Choroid plexus epithelial cell (primary cell): ENCODE data around the gene TECTB.
"Not testable (repeated sequence)": the region's sequence is repeated elsewhere in the genome, so short reads cannot be mapped to it uniquely, and the experiment has no call there.

Source experiments
- DNase-seq: peaks from one replicate; pipeline ENCODE4 v3.0.0-alpha.2; 2010; ENCODE audit warnings: low read depth
- H3K4me3 ChIP-seq: 2 replicates; pipeline ENCODE4 v1.5.1; 2011; ENCODE audit warnings: low read depth, mild to moderate bottlenecking, control low read depth, low read length, moderate library complexity
- TF ChIP-seq, protein P1 (sequence below): conservative IDR thresholded peaks from 2 replicates; pipeline ENCODE4 v1.5.1; 2011; ENCODE audit warnings: low read depth, mild to moderate bottlenecking, control low read depth, inconsistent platforms, low read length, moderate library complexity

Gene TECTB

DNA sequence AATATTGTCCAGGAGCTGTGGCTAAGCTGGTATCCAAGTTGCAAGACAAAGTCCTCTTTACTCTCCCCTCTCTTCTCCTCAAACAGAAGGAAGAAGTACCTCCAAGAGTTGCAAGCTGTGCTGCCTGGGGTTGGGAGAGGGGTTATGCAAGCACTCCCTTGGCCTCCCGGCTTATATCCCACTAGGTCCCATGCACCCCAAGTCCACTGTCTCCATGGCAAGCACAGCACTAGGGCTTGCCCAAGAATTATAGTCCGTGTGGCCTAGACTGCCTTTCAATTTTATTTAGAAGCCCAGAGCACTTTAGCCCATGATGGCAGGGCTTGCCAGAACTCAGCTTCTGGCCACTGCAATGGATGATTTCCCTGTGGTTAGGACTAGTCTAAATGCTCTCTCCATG lies 40.4 kb upstream of the TECTB start:
- H3K4me3 ChIP-seq = no peak overlapping the region
- TF ChIP-seq, protein P1, sequence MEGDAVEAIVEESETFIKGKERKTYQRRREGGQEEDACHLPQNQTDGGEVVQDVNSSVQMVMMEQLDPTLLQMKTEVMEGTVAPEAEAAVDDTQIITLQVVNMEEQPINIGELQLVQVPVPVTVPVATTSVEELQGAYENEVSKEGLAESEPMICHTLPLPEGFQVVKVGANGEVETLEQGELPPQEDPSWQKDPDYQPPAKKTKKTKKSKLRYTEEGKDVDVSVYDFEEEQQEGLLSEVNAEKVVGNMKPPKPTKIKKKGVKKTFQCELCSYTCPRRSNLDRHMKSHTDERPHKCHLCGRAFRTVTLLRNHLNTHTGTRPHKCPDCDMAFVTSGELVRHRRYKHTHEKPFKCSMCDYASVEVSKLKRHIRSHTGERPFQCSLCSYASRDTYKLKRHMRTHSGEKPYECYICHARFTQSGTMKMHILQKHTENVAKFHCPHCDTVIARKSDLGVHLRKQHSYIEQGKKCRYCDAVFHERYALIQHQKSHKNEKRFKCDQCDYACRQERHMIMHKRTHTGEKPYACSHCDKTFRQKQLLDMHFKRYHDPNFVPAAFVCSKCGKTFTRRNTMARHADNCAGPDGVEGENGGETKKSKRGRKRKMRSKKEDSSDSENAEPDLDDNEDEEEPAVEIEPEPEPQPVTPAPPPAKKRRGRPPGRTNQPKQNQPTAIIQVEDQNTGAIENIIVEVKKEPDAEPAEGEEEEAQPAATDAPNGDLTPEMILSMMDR = no peak
- no peak for DNase-seq

DNA sequence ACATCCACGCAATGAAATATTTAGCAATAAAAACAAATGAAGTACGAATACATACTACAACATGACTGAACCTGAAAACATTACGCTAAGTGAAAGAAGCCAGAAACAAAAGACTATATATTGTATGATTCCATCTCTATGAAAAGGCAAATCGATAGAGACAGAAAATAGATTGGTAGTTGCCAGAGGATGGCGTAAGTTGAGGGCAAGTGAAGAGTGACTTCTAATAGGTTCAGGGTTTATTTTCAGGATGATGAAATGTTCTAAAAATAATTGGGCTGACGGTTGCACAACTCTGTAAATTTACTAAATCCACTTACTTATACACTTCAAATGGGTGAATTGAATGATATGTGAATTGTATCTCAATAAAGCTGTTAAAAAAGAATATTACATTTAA lies 39.5 kb upstream of the TECTB start:
- TF ChIP-seq, protein P1 = no peak
- no peak for DNase-seq

DNA sequence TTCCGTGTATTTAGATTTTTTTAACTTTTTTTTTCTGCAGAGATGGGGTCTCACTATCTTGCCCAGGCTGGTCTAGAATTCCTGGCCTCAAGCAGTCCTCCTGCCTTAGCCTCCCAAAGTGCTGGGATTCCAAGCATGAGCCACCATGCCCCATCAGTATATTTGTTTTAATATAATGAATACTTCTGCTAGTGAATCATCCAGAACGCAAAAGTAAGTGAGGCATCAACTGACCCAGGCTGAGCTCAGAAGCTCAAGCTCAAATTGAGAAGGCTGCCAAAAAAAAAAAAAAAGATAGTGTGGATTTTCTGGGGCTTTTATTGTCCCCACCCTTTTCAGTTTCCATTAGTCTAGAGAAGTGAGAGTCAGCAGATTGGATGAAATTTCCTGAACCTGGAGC lies 39.0 kb upstream of the TECTB start:
- no peak overlapping the region for H3K4me3 ChIP-seq
- TF ChIP-seq, protein P1 = no peak
- no peak for DNase-seq

More for the DNA sequence above, 39.5 kb upstream of the TECTB start:
- H3K4me3 ChIP-seq = no peak overlapping the region

DNA sequence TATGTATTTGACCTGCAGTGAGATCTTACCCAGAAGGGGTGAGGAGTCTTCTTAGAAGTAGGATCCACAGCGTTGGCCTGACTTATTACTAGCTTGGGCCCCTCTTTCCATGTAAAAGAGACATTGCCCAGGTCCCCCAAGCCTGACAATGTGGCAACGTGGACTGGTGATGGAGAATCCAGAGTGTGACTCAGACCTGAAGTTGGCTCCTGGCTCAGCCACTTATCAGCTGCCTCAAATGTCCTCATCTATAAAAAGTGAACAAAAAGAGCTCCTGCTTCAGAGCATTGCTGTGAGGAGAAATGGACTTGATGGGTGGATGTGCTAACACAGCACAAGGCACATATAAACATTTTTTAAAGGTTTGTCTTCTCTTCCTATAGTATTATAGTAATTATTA lies 35.4 kb upstream of the TECTB start:
- DNase-seq = no peak
- H3K4me3 ChIP-seq = no peak overlapping the region
- TF ChIP-seq, protein P1 = no peak

DNA sequence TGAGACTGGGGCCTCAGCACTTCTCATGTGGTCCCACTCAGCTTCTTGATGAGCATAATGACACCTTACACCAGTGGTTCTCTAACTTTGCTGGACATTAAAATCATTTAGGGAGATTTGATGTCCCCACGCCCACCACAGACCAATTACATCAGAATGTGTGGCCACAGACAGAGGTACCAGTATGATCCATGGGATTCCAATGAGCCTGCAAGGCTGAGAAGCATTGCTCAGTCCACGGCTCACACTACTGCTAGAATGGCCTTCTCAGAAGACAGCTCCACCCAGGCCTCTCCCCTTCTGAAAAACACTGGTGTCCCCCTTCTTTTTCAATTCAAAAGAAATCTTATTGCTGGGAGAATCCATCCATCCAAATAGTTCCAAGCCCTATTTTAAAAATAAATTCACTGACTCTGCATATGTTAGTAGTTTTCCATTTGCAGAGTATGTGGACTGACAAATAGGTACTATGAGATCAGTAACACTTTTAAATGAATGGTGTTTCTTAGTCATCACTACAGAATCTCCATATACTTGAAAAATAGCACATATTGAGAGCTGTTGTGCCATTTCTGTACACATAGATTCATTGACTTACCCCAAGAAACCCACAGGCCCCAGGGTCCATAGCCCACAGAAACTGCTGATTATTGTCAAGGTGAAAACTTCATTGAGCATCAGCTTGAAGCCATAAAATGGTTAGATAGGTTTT lies 34.5 kb upstream of the TECTB start:
- no peak for DNase-seq
- H3K4me3 ChIP-seq = no peak overlapping the region
- TF ChIP-seq, protein P1 = no peak

DNA sequence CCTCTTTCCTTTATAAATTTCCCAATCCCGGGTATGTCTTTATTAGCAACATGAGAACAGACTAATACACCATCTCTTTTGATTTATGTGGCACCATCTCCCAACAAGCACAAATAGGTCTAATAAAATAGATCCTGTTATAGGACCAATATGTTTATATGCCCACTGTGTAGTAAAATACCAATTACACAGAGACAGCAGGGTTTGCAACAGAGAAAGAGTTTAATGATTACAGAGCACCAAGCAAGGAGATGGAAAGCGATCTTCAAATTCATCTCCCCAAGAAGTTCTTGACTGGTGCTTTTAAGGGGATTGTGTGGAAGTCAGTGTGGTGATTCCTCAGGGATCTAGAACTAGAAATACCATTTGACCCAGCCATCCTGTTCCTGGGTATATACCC lies 33.5 kb upstream of the TECTB start:
- no peak for DNase-seq
- H3K4me3 ChIP-seq = no peak overlapping the region
- TF ChIP-seq, protein P1 = no peak

DNA sequence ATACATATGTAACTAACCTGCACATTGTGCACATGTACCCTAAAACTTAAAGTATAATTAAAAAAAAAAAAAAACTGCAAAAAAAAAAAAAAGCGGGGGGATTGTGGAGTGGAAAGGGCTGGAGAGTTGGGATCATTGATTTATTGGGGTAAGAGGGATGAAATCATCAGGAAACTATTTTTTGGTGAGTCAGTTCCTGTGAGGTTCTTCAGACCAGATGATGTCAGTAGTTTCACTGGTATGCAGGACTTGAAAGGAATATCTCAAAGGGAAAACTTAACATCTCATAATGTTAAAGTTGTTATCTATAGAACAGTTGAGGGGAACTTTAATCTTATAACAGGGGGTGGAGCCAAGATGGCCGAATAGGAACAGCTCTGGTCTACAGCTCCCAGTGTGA lies 32.6 kb upstream of the TECTB start:
- no peak overlapping the region for H3K4me3 ChIP-seq
- DNase-seq = peak; percentile 53
- TF ChIP-seq, protein P1 = no peak

DNA sequence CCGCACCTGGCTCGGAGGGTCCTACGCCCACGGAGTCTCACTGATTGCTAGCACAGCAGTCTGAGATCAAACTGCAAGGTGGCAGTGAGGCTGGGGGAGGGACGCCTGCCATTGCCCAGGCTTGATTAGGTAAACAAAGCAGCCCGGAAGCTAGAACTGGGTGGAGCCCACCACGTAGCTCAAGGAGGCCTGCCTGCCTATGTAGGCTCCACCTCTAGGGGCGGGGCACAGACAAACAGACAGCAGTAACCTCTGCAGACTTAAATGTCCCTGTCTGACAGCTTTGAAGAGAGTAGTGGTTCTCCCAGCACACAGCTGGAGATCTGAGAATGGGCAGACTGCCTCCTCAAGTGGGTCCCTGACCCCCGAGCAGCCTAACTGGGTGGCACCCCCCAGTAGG lies 32.0 kb upstream of the TECTB start:
- not testable (repeated sequence) for DNase-seq, H3K4me3 ChIP-seq
